NOMO-1 (cell line): ENCODE data around the gene SPSB1.

ENCODE experiments used
- DNase-seq, 2 experiments: peaks; one replicate each; lab custom pipeline; 2025; ENCODE audit not compliant: unreplicated experiment in 2 of 2; lab: John Stamatoyannopoulos, UW

Gene SPSB1

GRCh38 chr1:9317072-9317471, 24.4 kb downstream of the SPSB1 start:
- DNase-seq = no peak

DNA sequence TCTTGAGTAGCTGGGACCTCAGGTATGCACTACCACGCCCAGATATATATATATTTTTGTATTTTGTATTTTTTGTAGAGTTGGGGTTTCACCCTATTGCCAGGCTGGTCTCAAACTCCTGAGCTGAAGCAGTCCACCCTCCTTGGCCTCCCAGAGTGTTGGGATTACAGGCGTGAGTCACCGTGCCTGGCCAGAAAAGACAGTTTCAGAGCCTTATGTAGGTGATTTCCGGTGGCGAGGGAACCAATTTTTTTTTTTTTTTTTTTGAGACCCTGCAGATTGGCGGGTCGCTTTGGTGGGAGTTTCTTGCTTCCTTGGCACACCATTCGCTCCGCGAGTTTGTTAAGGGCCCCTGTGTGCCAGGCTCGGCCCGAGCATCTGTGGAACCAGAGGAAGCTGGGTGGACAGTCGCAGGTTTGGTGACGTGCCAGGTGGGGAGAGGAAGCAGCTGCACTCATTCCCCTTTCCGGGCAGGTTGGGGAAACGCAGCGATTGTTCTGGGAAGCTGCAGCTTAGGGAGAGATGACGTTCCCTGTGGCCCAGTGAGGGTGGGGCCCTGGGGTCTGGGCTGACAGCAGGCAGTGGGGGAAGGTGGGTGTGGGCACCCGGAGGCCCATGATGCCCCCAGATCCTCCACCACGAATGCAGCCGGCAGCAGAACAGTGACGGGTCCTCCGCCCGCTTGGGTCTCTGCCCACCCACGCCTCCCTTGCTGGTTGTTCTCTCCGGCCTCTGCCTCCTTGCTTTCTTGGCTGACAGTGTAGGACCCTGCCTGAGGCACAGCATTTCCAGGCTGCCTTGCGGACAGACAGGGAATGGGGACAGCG, 25.1 kb downstream of the SPSB1 start:
- no peak for DNase-seq

- DNase-seq = no peak
Observed at GRCh38 chr1:9319208-9319788, 26.6 kb downstream of the SPSB1 start.

GRCh38 chr1:9319789-9320519, 27.3 kb downstream of the SPSB1 start:
- DNase-seq = no peak

DNA sequence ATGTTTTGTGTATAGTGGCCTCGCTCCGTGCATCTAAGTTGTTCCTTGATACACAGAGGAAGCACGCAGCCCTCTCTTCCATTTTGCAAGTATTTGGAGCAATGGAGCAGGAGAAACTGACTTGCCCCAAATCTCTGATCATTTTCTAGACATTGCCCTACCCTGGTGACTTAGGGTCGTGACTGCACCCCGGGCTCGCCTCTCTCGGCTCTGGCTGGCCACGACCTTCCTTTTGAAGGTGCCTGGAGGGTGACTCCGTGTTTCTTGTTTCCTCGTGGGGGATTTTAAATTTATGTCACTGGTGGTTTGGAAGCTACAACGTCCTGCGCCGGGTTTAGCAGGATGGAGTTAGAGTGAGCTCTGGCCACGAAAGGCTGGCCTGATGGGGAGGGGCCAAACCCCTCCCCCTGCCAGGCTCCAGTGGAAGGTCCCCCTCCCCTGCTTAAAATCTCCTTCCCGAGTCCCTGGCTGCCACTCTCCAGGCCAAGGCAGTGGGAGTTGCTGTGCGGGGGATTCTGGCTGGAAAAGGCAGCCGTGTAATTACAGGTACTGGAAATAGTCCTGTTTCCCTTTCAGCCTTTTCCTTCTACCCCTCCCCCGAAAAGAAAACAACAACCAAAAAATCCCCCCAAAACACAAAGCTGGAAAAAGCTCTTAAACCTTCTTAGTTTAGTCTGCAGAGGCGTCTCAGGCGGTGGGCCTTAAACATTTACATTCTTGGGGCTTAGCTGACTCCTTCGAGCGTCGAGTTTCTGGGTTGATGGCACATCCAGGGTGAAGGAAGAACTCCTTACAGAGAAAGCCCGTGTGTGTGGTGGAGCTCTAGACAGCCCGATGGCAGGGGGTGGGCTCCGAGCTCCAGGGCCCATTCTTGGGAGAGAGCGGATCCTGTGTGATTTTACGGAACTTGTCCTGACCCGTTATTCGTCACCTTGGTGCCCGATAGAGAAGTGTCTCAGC, 28.1 kb downstream of the SPSB1 start:
- peak in 1 of 2 experiments; percentile 9 for DNase-seq

DNA sequence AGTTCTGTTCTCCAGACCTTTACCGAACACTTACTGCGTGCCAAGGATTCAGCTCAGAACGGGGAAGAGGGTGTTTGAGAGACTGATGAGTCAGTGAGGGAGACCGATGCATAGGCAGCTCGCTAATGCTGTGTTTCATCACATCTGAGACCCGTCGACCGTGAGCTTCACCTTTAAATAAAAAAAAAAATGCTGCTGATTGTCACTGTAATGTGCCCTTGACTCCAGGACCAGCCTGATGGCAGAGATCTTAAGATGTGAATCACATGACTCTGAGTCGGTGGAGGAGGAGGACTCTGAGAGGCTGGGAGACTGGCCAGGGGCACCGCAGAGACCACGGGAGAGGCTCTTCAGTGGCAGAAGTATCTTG, 28.8 kb downstream of the SPSB1 start:
- DNase-seq = peak; percentile 9 to 62

GRCh38 chr1:9321986-9322660, 29.4 kb downstream of the SPSB1 start:
- DNase-seq = no peak

- no peak for DNase-seq
Observed at GRCh38 chr1:9322661-9323244, 30.1 kb downstream of the SPSB1 start.

- no peak for DNase-seq
Observed at GRCh38 chr1:9324246-9325096, 31.8 kb downstream of the SPSB1 start.

DNA sequence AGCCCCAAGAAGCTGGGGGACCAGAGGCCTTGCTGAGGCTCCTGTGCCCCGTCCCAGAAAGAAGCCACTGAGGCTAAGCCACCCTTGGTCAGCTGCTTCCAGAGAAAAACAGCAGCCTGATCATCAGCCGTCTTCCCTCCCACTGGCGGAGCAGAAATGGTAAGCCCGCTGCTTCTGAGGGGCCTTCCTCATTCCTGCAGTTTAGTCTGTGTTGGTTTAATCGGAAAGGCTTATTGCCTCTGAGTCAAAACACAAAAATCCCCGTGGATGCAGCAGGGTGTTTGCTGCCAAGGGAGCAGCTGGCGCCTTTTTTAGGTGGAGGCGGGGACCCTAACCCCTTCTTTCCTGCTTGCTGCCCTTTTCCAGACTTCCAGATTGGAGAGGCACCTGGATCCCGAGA, 33.9 kb downstream of the SPSB1 start:
- no peak for DNase-seq

- DNase-seq = no peak
Observed at GRCh38 chr1:9328201-9328600, 35.5 kb downstream of the SPSB1 start.

DNA sequence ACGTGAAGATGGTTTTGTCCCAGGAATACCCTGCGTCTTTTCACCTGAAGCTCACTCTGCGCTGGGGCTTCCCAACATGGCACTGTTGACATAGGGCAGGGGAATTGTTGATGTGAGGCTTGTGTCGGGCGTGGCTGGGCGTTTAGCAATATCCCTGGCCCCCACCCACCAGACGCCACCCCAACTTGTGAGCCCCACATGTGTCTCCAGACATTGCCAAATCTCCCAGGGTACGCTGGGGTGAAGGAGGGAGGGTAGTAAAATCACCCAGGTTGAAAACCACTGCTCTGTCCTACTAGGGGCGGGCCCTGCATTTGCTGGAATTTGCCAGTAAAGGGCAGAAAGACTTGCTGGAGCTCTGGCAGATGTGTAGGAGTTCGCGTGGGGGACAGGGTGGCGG, 36.0 kb downstream of the SPSB1 start:
- no peak for DNase-seq

DNA sequence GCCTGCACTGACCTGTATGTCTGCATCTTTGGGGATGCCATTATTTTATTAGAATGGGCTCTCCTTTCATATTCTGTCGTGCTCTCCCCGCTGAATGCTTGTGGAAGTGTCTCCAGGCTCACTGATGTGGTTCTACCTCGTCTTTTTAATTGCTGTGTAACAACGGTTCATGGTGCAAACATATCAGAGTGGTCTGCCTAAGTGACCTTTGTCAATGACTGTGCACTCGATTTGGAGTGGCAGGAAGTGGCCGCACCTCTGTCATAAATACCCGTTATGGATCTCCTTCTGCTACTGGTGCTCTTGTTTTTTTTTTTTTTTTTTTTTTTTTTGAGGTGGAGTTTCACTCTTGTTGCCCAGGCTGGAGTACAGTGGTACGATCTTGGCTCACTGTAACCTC, 38.3 kb downstream of the SPSB1 start:
- DNase-seq = no peak

- no peak for DNase-seq
Observed at GRCh38 chr1:9331558-9332346, 39.1 kb downstream of the SPSB1 start.

DNA sequence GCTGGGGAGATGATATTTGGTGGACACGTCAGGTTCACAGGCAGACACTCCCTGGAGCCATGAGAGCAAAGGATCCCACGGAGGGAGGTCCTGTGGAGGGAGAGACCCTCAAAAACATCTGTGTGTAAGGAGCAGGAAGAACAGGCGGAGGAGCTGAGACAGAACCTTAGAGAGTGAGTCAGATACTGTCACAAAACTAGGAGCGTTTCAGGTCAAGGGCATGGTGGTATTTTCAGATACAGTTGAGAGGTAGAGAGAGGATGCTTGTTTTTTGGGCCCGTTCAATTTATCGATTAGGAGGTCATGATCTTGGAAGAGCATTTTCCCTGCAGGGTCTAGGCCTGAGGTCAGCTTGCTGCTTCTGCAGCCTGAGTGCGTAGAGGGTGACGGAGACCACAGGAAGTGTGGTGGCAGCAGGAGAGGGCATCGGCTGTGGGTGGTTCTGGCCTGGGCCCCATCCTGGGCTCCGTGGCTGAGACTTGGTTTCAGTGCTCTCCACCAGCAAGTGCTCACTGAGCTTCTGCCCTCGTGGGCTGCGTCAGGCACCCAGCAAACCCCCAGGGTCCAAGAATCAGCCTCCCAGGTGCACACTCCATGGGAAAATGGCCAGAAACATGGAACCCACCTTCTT, 39.9 kb downstream of the SPSB1 start:
- DNase-seq = no peak

DNA sequence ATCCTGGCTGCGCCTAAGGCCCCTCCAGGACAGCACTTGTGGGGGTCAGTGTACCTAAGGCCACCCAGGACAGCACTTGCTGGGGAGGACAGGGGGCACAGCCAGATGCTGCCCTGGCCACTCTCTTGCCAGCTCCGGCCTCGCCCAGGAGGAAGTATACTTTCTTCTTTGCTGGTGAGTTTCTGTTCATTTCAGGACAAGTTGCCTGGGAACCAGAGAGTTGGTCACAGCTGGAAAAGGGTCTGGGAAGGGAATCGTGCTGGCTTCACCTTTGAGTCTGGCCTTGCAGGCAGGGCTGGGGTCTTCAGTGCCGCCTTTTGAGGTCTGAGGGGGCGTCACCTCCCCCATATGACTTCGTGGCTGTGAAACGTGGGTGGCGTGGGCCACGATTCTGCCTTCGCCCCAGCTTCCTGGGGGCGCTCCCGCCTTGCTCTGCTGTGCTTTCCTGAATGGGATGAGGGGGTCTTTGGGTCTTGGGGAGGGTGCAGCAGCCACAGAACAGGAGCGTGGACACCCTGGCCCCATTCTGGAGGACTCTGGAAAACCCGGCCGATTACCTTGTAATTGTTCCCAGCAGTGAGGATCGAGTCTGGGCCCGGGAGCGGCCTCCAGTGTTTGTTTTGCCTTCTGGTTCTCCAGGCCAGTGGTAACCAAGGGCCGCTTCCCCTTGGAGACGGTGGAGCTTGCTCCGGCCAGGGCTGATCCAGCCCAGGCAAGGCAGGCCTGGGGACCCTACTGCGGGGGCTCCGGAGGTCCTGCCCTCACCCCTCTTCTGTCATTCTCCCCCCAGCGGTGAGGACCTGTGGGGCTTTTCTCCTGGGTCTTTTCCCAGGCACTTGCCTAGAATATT, 45.9 kb downstream of the SPSB1 start:
- DNase-seq = no peak
